ENCODE data around the gene PHGDH. TPM values are rescaled to one million over a fixed set of nuclear protein-coding genes. Genes with fewer than 3 reads are reported as not detected.

The PHGDH gene
- total and polyA plus RNA-seq, 9 of the 15 experiments (the other 6 are each of a cell fraction or from before 2014, with no cell fraction given): 6.7 to 84.2 (median 36.2) TPM

DNA sequence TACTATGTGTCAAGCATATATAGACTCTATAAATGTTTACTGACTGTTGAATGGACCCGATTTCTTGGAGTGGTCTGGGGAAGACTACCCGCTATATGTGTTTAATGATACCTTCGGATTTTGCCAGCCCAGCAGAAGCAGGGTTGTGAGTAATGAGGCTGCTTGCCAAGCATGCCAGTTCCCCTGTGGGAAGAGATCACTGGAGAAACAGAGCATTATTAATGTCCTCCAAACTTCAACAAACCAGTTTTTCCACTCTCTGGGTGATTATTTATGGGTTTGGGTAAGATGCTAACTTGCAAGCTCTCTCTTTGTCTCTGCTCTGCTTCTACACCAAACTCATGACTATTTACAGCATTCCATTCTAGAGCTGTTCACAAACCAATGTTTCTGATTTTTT is 25.1 kb upstream of the PHGDH start (continued):
- TF ChIP-seq, protein P1, sequence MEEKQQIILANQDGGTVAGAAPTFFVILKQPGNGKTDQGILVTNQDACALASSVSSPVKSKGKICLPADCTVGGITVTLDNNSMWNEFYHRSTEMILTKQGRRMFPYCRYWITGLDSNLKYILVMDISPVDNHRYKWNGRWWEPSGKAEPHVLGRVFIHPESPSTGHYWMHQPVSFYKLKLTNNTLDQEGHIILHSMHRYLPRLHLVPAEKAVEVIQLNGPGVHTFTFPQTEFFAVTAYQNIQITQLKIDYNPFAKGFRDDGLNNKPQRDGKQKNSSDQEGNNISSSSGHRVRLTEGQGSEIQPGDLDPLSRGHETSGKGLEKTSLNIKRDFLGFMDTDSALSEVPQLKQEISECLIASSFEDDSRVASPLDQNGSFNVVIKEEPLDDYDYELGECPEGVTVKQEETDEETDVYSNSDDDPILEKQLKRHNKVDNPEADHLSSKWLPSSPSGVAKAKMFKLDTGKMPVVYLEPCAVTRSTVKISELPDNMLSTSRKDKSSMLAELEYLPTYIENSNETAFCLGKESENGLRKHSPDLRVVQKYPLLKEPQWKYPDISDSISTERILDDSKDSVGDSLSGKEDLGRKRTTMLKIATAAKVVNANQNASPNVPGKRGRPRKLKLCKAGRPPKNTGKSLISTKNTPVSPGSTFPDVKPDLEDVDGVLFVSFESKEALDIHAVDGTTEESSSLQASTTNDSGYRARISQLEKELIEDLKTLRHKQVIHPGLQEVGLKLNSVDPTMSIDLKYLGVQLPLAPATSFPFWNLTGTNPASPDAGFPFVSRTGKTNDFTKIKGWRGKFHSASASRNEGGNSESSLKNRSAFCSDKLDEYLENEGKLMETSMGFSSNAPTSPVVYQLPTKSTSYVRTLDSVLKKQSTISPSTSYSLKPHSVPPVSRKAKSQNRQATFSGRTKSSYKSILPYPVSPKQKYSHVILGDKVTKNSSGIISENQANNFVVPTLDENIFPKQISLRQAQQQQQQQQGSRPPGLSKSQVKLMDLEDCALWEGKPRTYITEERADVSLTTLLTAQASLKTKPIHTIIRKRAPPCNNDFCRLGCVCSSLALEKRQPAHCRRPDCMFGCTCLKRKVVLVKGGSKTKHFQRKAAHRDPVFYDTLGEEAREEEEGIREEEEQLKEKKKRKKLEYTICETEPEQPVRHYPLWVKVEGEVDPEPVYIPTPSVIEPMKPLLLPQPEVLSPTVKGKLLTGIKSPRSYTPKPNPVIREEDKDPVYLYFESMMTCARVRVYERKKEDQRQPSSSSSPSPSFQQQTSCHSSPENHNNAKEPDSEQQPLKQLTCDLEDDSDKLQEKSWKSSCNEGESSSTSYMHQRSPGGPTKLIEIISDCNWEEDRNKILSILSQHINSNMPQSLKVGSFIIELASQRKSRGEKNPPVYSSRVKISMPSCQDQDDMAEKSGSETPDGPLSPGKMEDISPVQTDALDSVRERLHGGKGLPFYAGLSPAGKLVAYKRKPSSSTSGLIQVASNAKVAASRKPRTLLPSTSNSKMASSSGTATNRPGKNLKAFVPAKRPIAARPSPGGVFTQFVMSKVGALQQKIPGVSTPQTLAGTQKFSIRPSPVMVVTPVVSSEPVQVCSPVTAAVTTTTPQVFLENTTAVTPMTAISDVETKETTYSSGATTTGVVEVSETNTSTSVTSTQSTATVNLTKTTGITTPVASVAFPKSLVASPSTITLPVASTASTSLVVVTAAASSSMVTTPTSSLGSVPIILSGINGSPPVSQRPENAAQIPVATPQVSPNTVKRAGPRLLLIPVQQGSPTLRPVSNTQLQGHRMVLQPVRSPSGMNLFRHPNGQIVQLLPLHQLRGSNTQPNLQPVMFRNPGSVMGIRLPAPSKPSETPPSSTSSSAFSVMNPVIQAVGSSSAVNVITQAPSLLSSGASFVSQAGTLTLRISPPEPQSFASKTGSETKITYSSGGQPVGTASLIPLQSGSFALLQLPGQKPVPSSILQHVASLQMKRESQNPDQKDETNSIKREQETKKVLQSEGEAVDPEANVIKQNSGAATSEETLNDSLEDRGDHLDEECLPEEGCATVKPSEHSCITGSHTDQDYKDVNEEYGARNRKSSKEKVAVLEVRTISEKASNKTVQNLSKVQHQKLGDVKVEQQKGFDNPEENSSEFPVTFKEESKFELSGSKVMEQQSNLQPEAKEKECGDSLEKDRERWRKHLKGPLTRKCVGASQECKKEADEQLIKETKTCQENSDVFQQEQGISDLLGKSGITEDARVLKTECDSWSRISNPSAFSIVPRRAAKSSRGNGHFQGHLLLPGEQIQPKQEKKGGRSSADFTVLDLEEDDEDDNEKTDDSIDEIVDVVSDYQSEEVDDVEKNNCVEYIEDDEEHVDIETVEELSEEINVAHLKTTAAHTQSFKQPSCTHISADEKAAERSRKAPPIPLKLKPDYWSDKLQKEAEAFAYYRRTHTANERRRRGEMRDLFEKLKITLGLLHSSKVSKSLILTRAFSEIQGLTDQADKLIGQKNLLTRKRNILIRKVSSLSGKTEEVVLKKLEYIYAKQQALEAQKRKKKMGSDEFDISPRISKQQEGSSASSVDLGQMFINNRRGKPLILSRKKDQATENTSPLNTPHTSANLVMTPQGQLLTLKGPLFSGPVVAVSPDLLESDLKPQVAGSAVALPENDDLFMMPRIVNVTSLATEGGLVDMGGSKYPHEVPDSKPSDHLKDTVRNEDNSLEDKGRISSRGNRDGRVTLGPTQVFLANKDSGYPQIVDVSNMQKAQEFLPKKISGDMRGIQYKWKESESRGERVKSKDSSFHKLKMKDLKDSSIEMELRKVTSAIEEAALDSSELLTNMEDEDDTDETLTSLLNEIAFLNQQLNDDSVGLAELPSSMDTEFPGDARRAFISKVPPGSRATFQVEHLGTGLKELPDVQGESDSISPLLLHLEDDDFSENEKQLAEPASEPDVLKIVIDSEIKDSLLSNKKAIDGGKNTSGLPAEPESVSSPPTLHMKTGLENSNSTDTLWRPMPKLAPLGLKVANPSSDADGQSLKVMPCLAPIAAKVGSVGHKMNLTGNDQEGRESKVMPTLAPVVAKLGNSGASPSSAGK (IDR thresholded peaks at IDR 0.05): no peak
- TF ChIP-seq FOXP1 (CRISPR knock-in tag; IDR thresholded peaks at IDR 0.05) (no peak), ZBED1 (IDR thresholded peaks at IDR 0.05) (no peak), ETS2 (tag; IDR thresholded peaks at IDR 0.05; ENCODE audit: borderline replicate concordance, poor library complexity, severe bottlenecking) (no peak), BCOR (IDR thresholded peaks at IDR 0.05) (no peak), ZNF232 (CRISPR knock-in tag; IDR thresholded peaks at IDR 0.05) (no peak), KAT7 (CRISPR knock-in tag; IDR thresholded peaks at IDR 0.05; ENCODE audit: borderline replicate concordance) (no peak), MYC (IDR thresholded peaks at IDR 0.05; ENCODE audit: low read depth, low read length) (no peak), MYC (CRISPR knock-in tag; IDR thresholded peaks at IDR 0.05; ENCODE audit: borderline replicate concordance, low read depth) (no peak)
- TF ChIP-seq, protein P2, sequence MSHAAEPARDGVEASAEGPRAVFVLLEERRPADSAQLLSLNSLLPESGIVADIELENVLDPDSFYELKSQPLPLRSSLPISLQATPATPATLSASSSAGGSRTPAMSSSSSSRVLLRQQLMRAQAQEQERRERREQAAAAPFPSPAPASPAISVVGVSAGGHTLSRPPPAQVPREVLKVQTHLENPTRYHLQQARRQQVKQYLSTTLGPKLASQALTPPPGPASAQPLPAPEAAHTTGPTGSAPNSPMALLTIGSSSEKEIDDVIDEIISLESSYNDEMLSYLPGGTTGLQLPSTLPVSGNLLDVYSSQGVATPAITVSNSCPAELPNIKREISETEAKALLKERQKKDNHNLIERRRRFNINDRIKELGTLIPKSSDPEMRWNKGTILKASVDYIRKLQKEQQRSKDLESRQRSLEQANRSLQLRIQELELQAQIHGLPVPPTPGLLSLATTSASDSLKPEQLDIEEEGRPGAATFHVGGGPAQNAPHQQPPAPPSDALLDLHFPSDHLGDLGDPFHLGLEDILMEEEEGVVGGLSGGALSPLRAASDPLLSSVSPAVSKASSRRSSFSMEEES (CRISPR knock-in tag; IDR thresholded peaks at IDR 0.05): no peak

All from K562 (cell line).